GM23248 (cell line): ENCODE measurements around the gene MALAT1. TPM values are rescaled to one million over a fixed set of nuclear protein-coding genes. Genes with fewer than 3 reads are reported as not detected.
A peak's percentile ranks its signal among the peaks of the same experiment; 100 is the strongest.

Experiments
- DNase-seq: peaks from one replicate; pipeline ENCODE4 v3.0.0-alpha.2; 2015
- H2AFZ ChIP-seq: fragments of 200-600 bp; sonication (generic); 2 replicates; pipeline ENCODE4 v1.6.1; 2016; ENCODE audit warnings: antibody characterized with exemption
- H3F3A ChIP-seq: fragments of 200-600 bp; sonication (generic); 2 replicates; pipeline ENCODE4 v1.6.1; 2016; ENCODE audit warnings: mild to moderate bottlenecking, antibody characterized with exemption, mixed run types; ENCODE audit not compliant: insufficient read depth
- H3K27ac ChIP-seq: fragments of 200-600 bp; sonication (generic); 2 replicates; pipeline ENCODE4 v1.5.1; 2016; ENCODE audit warnings: mild to moderate bottlenecking
- H3K27me3 ChIP-seq: fragments of 200-600 bp; sonication (generic); replicated peaks from 2 replicates; pipeline ENCODE4 v1.6.1; 2016; ENCODE audit warnings: mild to moderate bottlenecking; ENCODE audit not compliant: insufficient read depth
- H3K36me3 ChIP-seq: fragments of 200-600 bp; sonication (generic); 2 replicates; pipeline ENCODE4 v1.6.1; 2016; ENCODE audit warnings: low read depth, mild to moderate bottlenecking
- H3K4me1 ChIP-seq: fragments of 200-600 bp; sonication (generic); 2 replicates; pipeline ENCODE4 v1.6.1; 2016; ENCODE audit warnings: mild to moderate bottlenecking; ENCODE audit not compliant: insufficient read depth
- H3K4me2 ChIP-seq: fragments of 200-600 bp; sonication (generic); one replicate; pipeline ENCODE4 v1.6.1; 2016; ENCODE audit warnings: mild to moderate bottlenecking; ENCODE audit not compliant: unreplicated experiment
- H3K4me3 ChIP-seq: fragments of 200-600 bp; sonication (generic); 2 replicates; pipeline ENCODE4 v1.5.1; 2016; ENCODE audit warnings: mild to moderate bottlenecking
- H3K79me2 ChIP-seq: fragments of 200-600 bp; sonication (generic); 2 replicates; pipeline ENCODE4 v1.6.1; 2016; ENCODE audit warnings: mild to moderate bottlenecking; ENCODE audit not compliant: insufficient read depth
- H3K9ac ChIP-seq: fragments of 200-600 bp; sonication (generic); 2 replicates; pipeline ENCODE4 v1.6.1; 2016; ENCODE audit warnings: mild to moderate bottlenecking
- H3K9me2 ChIP-seq: fragments of 200-600 bp; sonication (generic); 2 replicates; pipeline ENCODE4 v1.6.1; 2016; ENCODE audit warnings: mixed run types, mild to moderate bottlenecking, moderate library complexity; ENCODE audit not compliant: insufficient read depth
- H3K9me3 ChIP-seq: fragments of 200-600 bp; sonication (generic); one replicate; pipeline ENCODE4 v1.6.1; 2017; ENCODE audit warnings: low read depth
- H4K20me1 ChIP-seq: fragments of 200-600 bp; sonication (generic); 2 replicates; pipeline ENCODE4 v1.6.0; 2016; ENCODE audit not compliant: insufficient read depth
- EZH2 ChIP-seq: fragments of 200-600 bp; sonication (generic); IDR thresholded peaks from 2 replicates; pipeline ENCODE4 v1.6.1; 2018; ENCODE audit warnings: antibody characterized with exemption, mild to moderate bottlenecking; ENCODE audit not compliant: insufficient read depth, poor library complexity, severe bottlenecking
- EZH2phosphoT487 ChIP-seq: fragments of 200-600 bp; sonication (generic); IDR thresholded peaks from 2 replicates; pipeline ENCODE4 v1.6.1; 2018; ENCODE audit warnings: antibody characterized with exemption, moderate library complexity, mild to moderate bottlenecking, low read depth; ENCODE audit not compliant: insufficient read depth
- WGBS, 2 experiments: methylation state at CpG; one replicate each; pipeline ENCODE4 v1.1.6; 2015 to 2017; ENCODE audit warnings: low lambda C conversion rate in 2 of 2, low coverage in 1 of 2; ENCODE audit errors: missing lambda C conversion rate in 2 of 2; 5-methylcytosine and 5-hydroxymethylcytosine counted together
- in situ Hi-C: fragments of 300-500 bp; cut with MboI; formaldehyde crosslinking; loops from 2 replicates; pipeline ENCODE4 v1.15.0; 2020
- polyA plus RNA-seq: library from polyadenylated mRNA; unstranded; fragments of >200 nt; fragmentation: Nextera tagmentation; extraction: Ambion mirVana; gene quantifications from 2 replicates; pipeline ENCODE4 v1.2.1, GENCODE V29; 2016
- total RNA-seq: library from RNA; depleted of rRNA; stranded (reverse); fragments of >200 nt; shearing (Covaris generic); gene quantifications from 2 replicates; pipeline ENCODE4 v1.2.3, GENCODE V29; 2014

MALAT1 gene
- total and polyA plus RNA-seq, 2 experiments from 2014 or later = 2,638 to 13,207 TPM

GRCh38 chr11:65500387-65501185, 1.7 kb downstream of the MALAT1 start:
- Histone ChIP-seq H3F3A (peaks cover 93% of the 10 kb centered on the region), H2AFZ (no peak overlapping the region), H3K9ac (peak overlapping the region; percentile 100), H3K9me2 (no peaks in the 10 kb centered on the region), H3K9me3 (no peaks in the 10 kb centered on the region), H3K27ac (peak overlapping the region; percentile 100), H3K36me3 (peaks cover 66% of the 10 kb centered on the region), H3K4me3 (peak overlapping the region; percentile 98), H3K79me2 (peaks cover 95% of the 10 kb centered on the region), H3K4me1 (peaks cover 26% of the 10 kb centered on the region), H3K4me2 (peak overlapping the region; percentile 97), H4K20me1 (peaks cover 59% of the 10 kb centered on the region), H3K27me3 (no peaks in the 10 kb centered on the region)
- DNase-seq = peak; percentile 79
- WGBS, 2 experiments = 0 to 1% methylated on average over 20 of the region's 20 CpGs
- TF ChIP-seq EZH2phosphoT487 (peak; percentile 70; the same call in 1 of the 2 replicates), EZH2 (no peak)
- in situ Hi-C loops = no loop called here

- DNase-seq = no peak
- Histone ChIP-seq H3K4me3 (peak overlapping the region; percentile 98), H3K36me3 (peaks cover 71% of the 10 kb centered on the region), H4K20me1 (peaks cover 65% of the 10 kb centered on the region), H3K4me2 (peak overlapping the region; percentile 97), H3F3A (peaks cover 93% of the 10 kb centered on the region), H3K9ac (peak overlapping the region; percentile 100), H3K27me3 (no peaks in the 10 kb centered on the region), H3K9me2 (no peaks in the 10 kb centered on the region), H2AFZ (no peak overlapping the region), H3K9me3 (no peaks in the 10 kb centered on the region), H3K79me2 (peaks cover 95% of the 10 kb centered on the region), H3K4me1 (peaks cover 20% of the 10 kb centered on the region), H3K27ac (peak overlapping the region; percentile 100)
- TF ChIP-seq EZH2 = no peak
- peak; percentile 3; the same call in 1 of the 2 replicates for TF ChIP-seq EZH2phosphoT487
- 0 to 2% methylated on average over 2 of the region's 2 CpGs for WGBS, 2 experiments
- in situ Hi-C loops = no loop called here
Observed at GRCh38 chr11:65501186-65501471, 2.3 kb downstream of the MALAT1 start.

DNA sequence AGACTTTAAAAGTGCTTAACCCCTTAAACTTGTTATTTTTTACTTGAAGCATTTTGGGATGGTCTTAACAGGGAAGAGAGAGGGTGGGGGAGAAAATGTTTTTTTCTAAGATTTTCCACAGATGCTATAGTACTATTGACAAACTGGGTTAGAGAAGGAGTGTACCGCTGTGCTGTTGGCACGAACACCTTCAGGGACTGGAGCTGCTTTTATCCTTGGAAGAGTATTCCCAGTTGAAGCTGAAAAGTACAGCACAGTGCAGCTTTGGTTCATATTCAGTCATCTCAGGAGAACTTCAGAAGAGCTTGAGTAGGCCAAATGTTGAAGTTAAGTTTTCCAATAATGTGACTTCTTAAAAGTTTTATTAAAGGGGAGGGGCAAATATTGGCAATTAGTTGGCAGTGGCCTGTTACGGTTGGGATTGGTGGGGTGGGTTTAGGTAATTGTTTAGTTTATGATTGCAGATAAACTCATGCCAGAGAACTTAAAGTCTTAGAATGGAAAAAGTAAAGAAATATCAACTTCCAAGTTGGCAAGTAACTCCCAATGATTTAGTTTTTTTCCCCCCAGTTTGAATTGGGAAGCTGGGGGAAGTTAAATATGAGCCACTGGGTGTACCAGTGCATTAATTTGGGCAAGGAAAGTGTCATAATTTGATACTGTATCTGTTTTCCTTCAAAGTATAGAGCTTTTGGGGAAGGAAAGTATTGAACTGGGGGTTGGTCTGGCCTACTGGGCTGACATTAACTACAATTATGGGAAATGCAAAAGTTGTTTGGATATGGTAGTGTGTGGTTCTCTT, 2.8 kb downstream of the MALAT1 start:
- Histone ChIP-seq H2AFZ (no peak overlapping the region), H3K9me2 (no peaks in the 10 kb centered on the region), H4K20me1 (peaks cover 68% of the 10 kb centered on the region), H3K4me3 (peak overlapping the region; percentile 98), H3K27me3 (no peaks in the 10 kb centered on the region), H3K4me1 (peaks cover 15% of the 10 kb centered on the region), H3K79me2 (peaks cover 95% of the 10 kb centered on the region), H3K27ac (peak overlapping the region; percentile 100), H3K9me3 (no peaks in the 10 kb centered on the region), H3K36me3 (peaks cover 75% of the 10 kb centered on the region), H3K4me2 (peak overlapping the region; percentile 97), H3K9ac (peak overlapping the region; percentile 100), H3F3A (peaks cover 93% of the 10 kb centered on the region)
- peak; percentile 64 for DNase-seq
- in situ Hi-C loops = no loop called here
- TF ChIP-seq EZH2 (no peak), EZH2phosphoT487 (0 out of 2 replicates have a peak, but pooled peaks have one; percentile 4)
- 0 to 1% methylated on average over 3 of the region's 3 CpGs for WGBS, 2 experiments

DNA sequence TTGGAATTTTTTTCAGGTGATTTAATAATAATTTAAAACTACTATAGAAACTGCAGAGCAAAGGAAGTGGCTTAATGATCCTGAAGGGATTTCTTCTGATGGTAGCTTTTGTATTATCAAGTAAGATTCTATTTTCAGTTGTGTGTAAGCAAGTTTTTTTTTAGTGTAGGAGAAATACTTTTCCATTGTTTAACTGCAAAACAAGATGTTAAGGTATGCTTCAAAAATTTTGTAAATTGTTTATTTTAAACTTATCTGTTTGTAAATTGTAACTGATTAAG, 3.4 kb downstream of the MALAT1 start:
- H3K36me3 ChIP-seq = peaks cover 75% of the 10 kb centered on the region
- peak overlapping the region; percentile 98 for H3K4me3 ChIP-seq
- no peak overlapping the region for H2AFZ ChIP-seq
- peak overlapping the region; percentile 100 for H3K9ac ChIP-seq
- H3K4me1 ChIP-seq = peaks cover 10% of the 10 kb centered on the region
- no peak for DNase-seq
- H3K9me3 ChIP-seq = no peaks in the 10 kb centered on the region
- peaks cover 93% of the 10 kb centered on the region for H3F3A ChIP-seq
- no peaks in the 10 kb centered on the region for H3K27me3 ChIP-seq
- peaks cover 68% of the 10 kb centered on the region for H4K20me1 ChIP-seq
- H3K4me2 ChIP-seq = peak overlapping the region; percentile 97
- TF ChIP-seq EZH2phosphoT487 (no peak), EZH2 (no peak)
- peak overlapping the region; percentile 100 for H3K27ac ChIP-seq
- H3K79me2 ChIP-seq = peaks cover 92% of the 10 kb centered on the region
- in situ Hi-C loops = no loop called here
- H3K9me2 ChIP-seq = no peaks in the 10 kb centered on the region
